PFSK-1 (cell line): Measurements from ENCODE around the gene ZC3H7A.

ENCODE experiments used
- POLR2AphosphoS5 ChIP-seq: IDR thresholded peaks from 2 replicates; pipeline ENCODE4 v1.6.1; 2012; ENCODE audit warnings: low read depth, mild to moderate bottlenecking, control low read depth, low read length, moderate library complexity
- TAF1 ChIP-seq: IDR thresholded peaks from 2 replicates; pipeline ENCODE4 v1.6.1; 2012; ENCODE audit warnings: low read length, control low read depth, borderline replicate concordance; ENCODE audit not compliant: insufficient read depth
- TF ChIP-seq, protein P1 (sequence below), 2 experiments: IDR thresholded peaks; 2 replicates each; pipeline versions ENCODE4 v1.6.1 to v1.8.0; 2011 to 2012; ENCODE audit warnings: low read depth in 2 of 2, low read length in 2 of 2, control low read depth in 1 of 2, inconsistent platforms in 1 of 2, mild to moderate bottlenecking in 1 of 2, moderate library complexity in 1 of 2; ENCODE audit not compliant: insufficient read depth in 1 of 2

DNA sequence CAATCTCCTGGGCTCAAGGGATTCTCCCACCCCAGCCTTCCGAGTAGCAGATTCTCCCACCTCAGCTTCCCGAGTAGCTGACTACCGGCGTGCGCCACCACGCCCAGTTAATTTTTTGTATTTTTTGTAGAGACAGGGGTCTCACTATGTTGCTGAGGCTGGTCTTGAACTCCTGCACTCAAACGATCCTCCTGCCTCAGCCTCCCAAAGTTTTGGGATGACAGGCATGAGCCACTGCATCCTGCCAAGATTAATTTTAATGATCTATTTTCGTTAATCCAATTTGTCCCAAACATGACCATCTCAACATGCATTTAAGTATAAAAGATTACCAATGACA is 1.2 kb downstream of the ZC3H7A start:
- TF ChIP-seq POLR2AphosphoS5 (no peak), TAF1 (no peak)
- TF ChIP-seq, protein P1, sequence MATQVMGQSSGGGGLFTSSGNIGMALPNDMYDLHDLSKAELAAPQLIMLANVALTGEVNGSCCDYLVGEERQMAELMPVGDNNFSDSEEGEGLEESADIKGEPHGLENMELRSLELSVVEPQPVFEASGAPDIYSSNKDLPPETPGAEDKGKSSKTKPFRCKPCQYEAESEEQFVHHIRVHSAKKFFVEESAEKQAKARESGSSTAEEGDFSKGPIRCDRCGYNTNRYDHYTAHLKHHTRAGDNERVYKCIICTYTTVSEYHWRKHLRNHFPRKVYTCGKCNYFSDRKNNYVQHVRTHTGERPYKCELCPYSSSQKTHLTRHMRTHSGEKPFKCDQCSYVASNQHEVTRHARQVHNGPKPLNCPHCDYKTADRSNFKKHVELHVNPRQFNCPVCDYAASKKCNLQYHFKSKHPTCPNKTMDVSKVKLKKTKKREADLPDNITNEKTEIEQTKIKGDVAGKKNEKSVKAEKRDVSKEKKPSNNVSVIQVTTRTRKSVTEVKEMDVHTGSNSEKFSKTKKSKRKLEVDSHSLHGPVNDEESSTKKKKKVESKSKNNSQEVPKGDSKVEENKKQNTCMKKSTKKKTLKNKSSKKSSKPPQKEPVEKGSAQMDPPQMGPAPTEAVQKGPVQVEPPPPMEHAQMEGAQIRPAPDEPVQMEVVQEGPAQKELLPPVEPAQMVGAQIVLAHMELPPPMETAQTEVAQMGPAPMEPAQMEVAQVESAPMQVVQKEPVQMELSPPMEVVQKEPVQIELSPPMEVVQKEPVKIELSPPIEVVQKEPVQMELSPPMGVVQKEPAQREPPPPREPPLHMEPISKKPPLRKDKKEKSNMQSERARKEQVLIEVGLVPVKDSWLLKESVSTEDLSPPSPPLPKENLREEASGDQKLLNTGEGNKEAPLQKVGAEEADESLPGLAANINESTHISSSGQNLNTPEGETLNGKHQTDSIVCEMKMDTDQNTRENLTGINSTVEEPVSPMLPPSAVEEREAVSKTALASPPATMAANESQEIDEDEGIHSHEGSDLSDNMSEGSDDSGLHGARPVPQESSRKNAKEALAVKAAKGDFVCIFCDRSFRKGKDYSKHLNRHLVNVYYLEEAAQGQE (IDR thresholded peaks at IDR 0.05; ENCODE audit: insufficient read depth in 1 of 2, low read depth in 2 of 2, low read length in 2 of 2), result no peak
